ENCODE measurements around the gene GRN. TPM values are rescaled to one million over a fixed set of nuclear protein-coding genes. Genes with fewer than 3 reads are reported as not detected.
"Not testable (repeated sequence)": the region's sequence is repeated elsewhere in the genome, so short reads cannot be mapped to it uniquely, and the experiment has no call there.

GRN gene
- total RNA-seq, 2 experiments from 2014 or later, result 61.1 to 70.5 TPM

GRCh38 chr17:44324092-44324570 lies 21.0 kb upstream of the GRN start:
- H3K27ac Mint-ChIP-seq, result peak overlapping the region; percentile 64
- POLR2A ChIA-PET, result interaction anchor here (1.1 kb wide), 1 partner anchor 120 kb away, joined by 3 read pairs; no protein-coding TSS in a partner anchor
- H3K9me3 Mint-ChIP-seq, result no peaks in the 10 kb centered on the region

GRCh38 chr17:44324571-44325275 lies 20.4 kb upstream of the GRN start, which contains the start of gene SLC25A39:
SLC25A39 (minus strand) TSS chr17:44324823; CDS start chr17:44323562, 1,261 bp downstream.
- H3K4me1 Mint-ChIP-seq, result peaks cover 25% of the 10 kb centered on the region
- peaks cover 8% of the 10 kb centered on the region for H3K36me3 Mint-ChIP-seq (ENCODE audit: low read depth)
- DNase-seq, result peak; percentile 93
- POLR2A ChIA-PET, result interaction anchor here (1.1 to 1.5 kb wide), 2 partner anchors 105 to 121 kb away, joined by 3 to 6 read pairs; partner anchors contain the start of gene UBTF
- H3K9me3 Mint-ChIP-seq, result no peaks in the 10 kb centered on the region
- peak within 1 kb of the TSS; percentile 83 for H3K4me3 Mint-ChIP-seq
- peak within 1 kb of the TSS; percentile 98 for H3K27ac Mint-ChIP-seq
- CTCF ChIA-PET, result interaction anchor here (0.6 to 1.5 kb wide), 3 partner anchors 8 to 115 kb away, joined by 3 to 6 read pairs (median 4); no protein-coding TSS in a partner anchor
- H3K27me3 Mint-ChIP-seq, result no peaks in the 10 kb centered on the region

More at GRCh38 chr17:44324092-44324570, 21.0 kb upstream of the GRN start:
- no peak for DNase-seq
- Mint-ChIP-seq H3K4me1 (peaks cover 25% of the 10 kb centered on the region), H3K4me3 (peak overlapping the region; percentile 83), H3K27me3 (no peaks in the 10 kb centered on the region), H3K36me3 (ENCODE audit: low read depth) (peaks cover 13% of the 10 kb centered on the region)
- CTCF ChIA-PET, result interaction anchor here (0.6 kb wide), 1 partner anchor 8 kb away, joined by 3 read pairs; no protein-coding TSS in a partner anchor

DNA sequence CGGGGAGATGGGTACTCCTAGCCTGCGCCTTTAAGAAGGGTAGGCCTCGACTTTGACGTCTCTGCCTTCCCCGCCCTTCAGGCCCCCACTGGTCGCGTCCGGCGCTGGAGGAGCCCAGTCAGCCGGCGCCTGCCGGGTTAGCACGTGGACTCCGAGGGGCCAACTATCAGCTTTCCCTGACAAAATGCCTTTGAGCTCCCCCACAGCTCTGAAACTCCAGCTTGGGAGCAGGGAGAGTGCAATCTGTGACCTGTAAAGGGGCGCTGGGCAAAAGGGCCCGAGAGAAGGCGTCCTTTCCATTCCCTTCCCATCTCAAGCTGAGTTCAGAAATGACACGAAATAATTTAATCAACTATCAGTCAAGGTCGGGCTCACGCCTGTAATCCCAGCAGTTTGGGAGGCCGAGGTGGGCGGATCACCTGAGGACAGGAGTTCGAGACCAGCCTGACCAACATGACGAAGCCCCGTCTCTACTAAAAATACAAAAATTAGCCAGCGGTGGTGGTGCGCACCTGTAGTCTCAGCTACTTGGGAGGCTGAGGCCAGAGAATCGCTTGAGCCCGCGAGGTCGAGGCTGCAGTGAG lies 18.1 kb upstream of the GRN start:
- DNase-seq, result peak; percentile 96
- Mint-ChIP-seq H3K4me1 (peaks cover 31% of the 10 kb centered on the region), H3K36me3 (ENCODE audit: low read depth) (peaks cover 6% of the 10 kb centered on the region), H3K27me3 (no peaks in the 10 kb centered on the region), H3K9me3 (no peaks in the 10 kb centered on the region), H3K4me3 (peak overlapping the region; percentile 72), H3K27ac (peak overlapping the region; percentile 86)
- CTCF ChIA-PET, result interaction anchor here (0.7 to 1.2 kb wide), 6 partner anchors 9 to 203 kb away, joined by 3 to 10 read pairs (median 4); partner anchors contain the start of gene HDAC5
- POLR2A ChIA-PET, result no interaction called here

DNA sequence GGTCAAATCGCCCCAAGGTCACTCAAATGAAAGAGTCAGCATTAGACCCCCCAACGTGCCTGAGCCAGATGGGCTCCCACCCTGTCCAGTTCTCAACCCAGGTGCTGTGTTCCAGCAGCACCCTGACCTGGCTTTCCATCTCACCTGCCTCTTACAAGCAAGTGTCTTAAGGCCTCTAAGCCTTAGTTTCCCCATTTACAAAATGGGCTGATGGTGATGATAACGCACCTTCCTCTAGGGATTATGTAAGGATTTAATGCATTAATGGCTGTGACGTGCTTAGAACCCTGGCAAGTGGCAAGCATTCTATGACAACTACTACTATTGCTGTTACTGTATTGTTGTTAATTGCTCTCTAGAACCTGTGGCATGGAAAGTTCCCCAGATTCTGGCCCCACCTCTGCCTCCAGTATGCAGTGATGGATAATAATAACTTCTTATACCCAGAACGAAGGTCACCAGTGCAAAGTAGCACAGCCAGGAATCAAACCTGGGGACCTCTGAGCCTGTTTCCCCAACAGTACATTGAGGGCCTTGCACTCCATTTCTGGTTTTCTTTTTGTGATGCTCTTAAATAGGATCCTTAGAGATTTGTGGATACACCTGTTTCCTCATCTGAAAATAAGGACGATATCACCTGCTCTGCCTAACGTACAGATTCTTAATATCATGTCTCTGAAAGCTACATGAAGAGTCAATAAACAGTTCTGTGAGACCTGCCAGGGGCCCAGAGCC lies 17.2 kb upstream of the GRN start:
- H3K4me3 Mint-ChIP-seq, result peak overlapping the region; percentile 22
- H3K36me3 Mint-ChIP-seq (ENCODE audit: low read depth), result peaks cover 3% of the 10 kb centered on the region
- DNase-seq, result no peak
- no peaks in the 10 kb centered on the region for H3K9me3 Mint-ChIP-seq
- peak overlapping the region; percentile 46 for H3K27ac Mint-ChIP-seq
- CTCF ChIA-PET, result interaction anchor here (1.0 to 1.7 kb wide), 7 partner anchors 10 to 124 kb away, joined by 3 to 8 read pairs (median 4); no protein-coding TSS in a partner anchor
- H3K27me3 Mint-ChIP-seq, result no peaks in the 10 kb centered on the region
- peaks cover 25% of the 10 kb centered on the region for H3K4me1 Mint-ChIP-seq
- POLR2A ChIA-PET, result no interaction called here

DNA sequence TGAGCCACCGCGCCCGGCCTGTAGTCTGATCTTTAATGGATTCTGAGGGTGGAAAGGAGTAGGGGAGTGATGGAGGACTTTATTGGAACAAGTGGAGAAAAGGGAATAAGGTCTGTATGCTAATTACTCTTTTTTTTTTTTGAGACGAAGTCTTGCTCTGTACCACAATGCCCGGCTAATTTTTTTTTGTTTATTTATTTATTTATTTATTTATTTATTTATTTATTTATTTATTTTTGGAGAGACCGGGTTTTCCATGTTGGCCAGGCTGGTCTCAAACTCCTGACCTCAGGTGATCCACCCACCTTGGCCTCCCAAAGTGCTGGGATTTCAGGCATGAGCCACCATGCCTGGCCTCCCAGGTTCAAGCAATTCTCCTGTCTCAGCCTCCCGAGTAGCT lies 15.6 kb upstream of the GRN start:
- H3K9me3 Mint-ChIP-seq; H3K27me3 Mint-ChIP-seq; H3K36me3 Mint-ChIP-seq (ENCODE audit: low read depth); H3K27ac Mint-ChIP-seq; H3K4me3 Mint-ChIP-seq; DNase-seq: not testable (repeated sequence)
- CTCF ChIA-PET, result interaction anchor here (0.7 to 4.9 kb wide), 3 partner anchors 112 to 405 kb away, joined by 3 to 34 read pairs (median 5); no protein-coding TSS in a partner anchor
- POLR2A ChIA-PET, result interaction anchor here (0.6 kb wide), 1 partner anchor 16 kb away, joined by 3 read pairs; no protein-coding TSS in a partner anchor
- peaks cover 17% of the 10 kb centered on the region for H3K4me1 Mint-ChIP-seq

DNA sequence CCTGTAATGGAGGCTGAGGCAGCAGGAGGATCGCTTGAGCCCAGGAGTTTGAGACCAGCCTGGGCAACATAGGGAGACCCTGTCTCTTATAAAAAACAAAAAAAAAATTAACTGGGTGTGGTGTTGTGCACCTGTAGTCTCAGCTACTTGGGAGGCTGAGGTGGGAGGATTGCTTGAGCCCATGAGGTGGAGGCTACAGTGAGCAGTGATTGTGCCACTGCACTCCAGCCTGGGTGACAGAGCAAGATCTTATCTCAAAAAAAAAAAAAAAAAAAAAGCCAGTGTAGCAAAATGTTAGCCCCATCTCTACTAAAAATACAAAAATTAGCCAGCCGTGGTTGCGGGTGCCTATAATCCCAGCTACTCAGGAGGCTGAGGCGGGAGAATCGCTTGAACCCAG lies 14.8 kb upstream of the GRN start:
- CTCF ChIA-PET, result interaction anchor here (0.6 to 4.9 kb wide), 10 partner anchors 11 to 406 kb away, joined by 3 to 34 read pairs (median 4); partner anchors contain the start of gene ATXN7L3
- H3K36me3 Mint-ChIP-seq (ENCODE audit: low read depth); H3K27me3 Mint-ChIP-seq; POLR2A ChIA-PET; DNase-seq; H3K9me3 Mint-ChIP-seq; H3K27ac Mint-ChIP-seq; H3K4me3 Mint-ChIP-seq: not testable (repeated sequence)
- peaks cover 17% of the 10 kb centered on the region for H3K4me1 Mint-ChIP-seq

DNA sequence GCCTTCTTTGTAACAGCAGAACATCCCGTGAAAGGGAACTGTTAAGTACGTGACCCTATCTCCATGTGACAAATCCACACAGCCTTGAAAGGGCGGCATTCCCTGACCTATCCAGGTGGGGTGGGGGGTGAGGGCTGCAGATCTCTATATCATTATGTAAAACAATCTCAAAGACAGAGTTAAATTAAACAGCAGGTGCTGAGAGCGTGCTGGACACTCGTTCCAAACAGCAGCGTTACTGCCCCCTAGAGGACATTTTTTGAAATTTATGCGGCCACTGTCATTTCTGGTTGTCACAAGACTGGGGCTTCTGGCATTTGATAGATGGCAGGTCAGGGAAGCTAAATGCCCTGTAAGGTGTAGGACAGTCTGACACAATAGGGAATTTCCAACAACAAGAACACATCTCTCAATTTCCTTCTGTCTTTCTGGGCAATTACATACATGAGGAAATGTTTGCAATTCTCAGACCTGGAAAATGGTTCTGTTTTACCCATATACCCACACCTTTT lies 13.8 kb upstream of the GRN start:
- Mint-ChIP-seq H3K27me3 (no peaks in the 10 kb centered on the region), H3K36me3 (ENCODE audit: low read depth) (no peaks in the 10 kb centered on the region), H3K27ac (no peak overlapping the region), H3K4me1 (peaks cover 17% of the 10 kb centered on the region), H3K4me3 (no peak overlapping the region), H3K9me3 (no peaks in the 10 kb centered on the region)
- ChIA-PET CTCF (interaction anchor here (0.6 to 4.9 kb wide), 16 partner anchors 10 to 333 kb away, joined by 3 to 34 read pairs (median 4); partner anchors contain the start of gene FAM171A2), POLR2A (no interaction called here)
- peak; percentile 83 for DNase-seq

- peaks cover 6% of the 10 kb centered on the region for H3K4me1 Mint-ChIP-seq
- H3K36me3 Mint-ChIP-seq (ENCODE audit: low read depth), result no peaks in the 10 kb centered on the region
- H3K9me3 Mint-ChIP-seq, result no peaks in the 10 kb centered on the region
- H3K27ac Mint-ChIP-seq, result no peak overlapping the region
- DNase-seq, result no peak
- ChIA-PET CTCF (interaction anchor here (0.7 to 4.9 kb wide), 5 partner anchors 13 to 135 kb away, joined by 3 to 34 read pairs (median 5); no protein-coding TSS in a partner anchor), POLR2A (no interaction called here)
- peaks cover 2% of the 10 kb centered on the region for H3K27me3 Mint-ChIP-seq
- no peak overlapping the region for H3K4me3 Mint-ChIP-seq
Measured at GRCh38 chr17:44333371-44333770, 11.7 kb upstream of the GRN start.

DNA sequence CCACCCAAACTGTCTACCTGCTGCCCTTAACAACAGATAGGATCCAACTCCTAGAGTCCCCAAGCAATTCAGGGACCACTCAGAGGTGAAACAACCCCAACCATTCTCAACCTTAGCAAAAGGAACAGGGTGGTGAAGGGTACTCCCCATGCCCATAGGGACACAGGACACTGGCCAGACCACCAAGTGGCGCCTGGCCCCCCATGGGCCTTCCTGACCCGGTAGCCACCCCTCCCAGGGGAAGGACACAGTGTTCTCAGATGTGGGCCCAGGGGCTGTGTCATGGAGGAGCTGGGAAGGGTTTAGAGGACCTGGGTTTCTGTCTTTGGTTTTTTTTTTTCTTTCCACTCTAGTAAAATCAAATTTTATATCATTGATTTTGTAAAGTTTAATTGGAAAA lies 10.8 kb upstream of the GRN start:
- ChIA-PET POLR2A (no interaction called here), CTCF (interaction anchor here (1.4 to 4.9 kb wide), 2 partner anchors 124 kb away, joined by 11 to 34 read pairs; no protein-coding TSS in a partner anchor)
- Mint-ChIP-seq H3K4me3 (no peak overlapping the region), H3K27me3 (peaks cover 2% of the 10 kb centered on the region), H3K4me1 (peaks cover 6% of the 10 kb centered on the region), H3K9me3 (no peaks in the 10 kb centered on the region), H3K36me3 (ENCODE audit: low read depth) (no peaks in the 10 kb centered on the region), H3K27ac (no peak overlapping the region)
- DNase-seq, result no peak

DNA sequence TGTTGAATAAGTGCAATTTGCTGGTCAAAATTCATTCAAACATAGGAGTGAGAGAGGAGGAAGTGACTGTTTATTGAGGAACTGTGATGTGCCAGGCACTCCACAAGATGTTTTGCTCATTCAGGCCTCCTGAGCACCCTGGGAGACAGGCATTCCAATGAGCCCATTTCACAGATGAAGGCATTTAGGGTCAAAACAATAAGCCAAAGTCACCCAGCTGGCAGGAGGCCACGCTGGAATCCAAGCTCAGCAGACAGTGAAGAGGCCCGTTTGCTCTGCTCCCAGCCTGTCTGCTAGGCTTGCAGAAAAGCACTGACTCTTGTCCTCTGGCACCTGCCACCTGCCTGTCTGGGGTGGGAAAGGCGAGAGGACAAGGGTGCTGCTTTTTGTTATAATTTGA lies 10.4 kb upstream of the GRN start:
- H3K4me3 Mint-ChIP-seq, result no peak overlapping the region
- peaks cover 6% of the 10 kb centered on the region for H3K4me1 Mint-ChIP-seq
- H3K36me3 Mint-ChIP-seq (ENCODE audit: low read depth), result no peaks in the 10 kb centered on the region
- CTCF ChIA-PET, result interaction anchor here (1.3 to 1.4 kb wide), 3 partner anchors 16 to 124 kb away, joined by 4 to 11 read pairs (median 4); no protein-coding TSS in a partner anchor
- no peak for DNase-seq
- POLR2A ChIA-PET, result no interaction called here
- no peaks in the 10 kb centered on the region for H3K9me3 Mint-ChIP-seq
- no peak overlapping the region for H3K27ac Mint-ChIP-seq
- H3K27me3 Mint-ChIP-seq, result peaks cover 2% of the 10 kb centered on the region

DNA sequence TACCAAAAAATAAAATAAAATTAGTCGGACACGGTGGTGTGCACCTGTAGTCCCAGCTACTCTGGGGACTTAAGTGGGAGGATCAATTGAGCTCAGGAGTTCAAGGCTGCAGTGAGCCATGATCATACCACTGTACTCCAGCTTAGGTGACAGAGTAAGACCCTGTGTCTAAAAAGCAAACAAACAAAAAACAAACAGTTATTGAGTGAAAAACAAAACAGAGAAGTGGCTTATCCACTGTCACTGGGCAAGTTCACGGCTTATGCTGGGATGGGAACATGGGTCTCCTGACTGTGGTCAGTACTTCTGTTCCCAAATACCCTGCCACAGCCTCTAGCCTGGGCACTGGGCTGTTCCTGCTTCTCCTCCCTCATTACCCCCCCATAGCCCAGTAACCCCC lies 9.5 kb upstream of the GRN start:
- no peaks in the 10 kb centered on the region for H3K36me3 Mint-ChIP-seq (ENCODE audit: low read depth)
- H3K27me3 Mint-ChIP-seq, result peaks cover 2% of the 10 kb centered on the region
- no peak overlapping the region for H3K27ac Mint-ChIP-seq
- POLR2A ChIA-PET, result no interaction called here
- H3K4me1 Mint-ChIP-seq, result peaks cover 6% of the 10 kb centered on the region
- no peak overlapping the region for H3K4me3 Mint-ChIP-seq
- CTCF ChIA-PET, result interaction anchor here (0.6 to 1.4 kb wide), 5 partner anchors 15 to 938 kb away, joined by 3 to 11 read pairs (median 4); no protein-coding TSS in a partner anchor
- no peak for DNase-seq
- no peaks in the 10 kb centered on the region for H3K9me3 Mint-ChIP-seq

- no peaks in the 10 kb centered on the region for H3K9me3 Mint-ChIP-seq
- ChIA-PET CTCF (interaction anchor here (0.6 to 1.4 kb wide), 6 partner anchors 14 to 938 kb away, joined by 3 to 11 read pairs (median 4); no protein-coding TSS in a partner anchor), POLR2A (no interaction called here)
- no peak overlapping the region for H3K4me3 Mint-ChIP-seq
- H3K27me3 Mint-ChIP-seq, result peaks cover 3% of the 10 kb centered on the region
- no peak for DNase-seq
- H3K36me3 Mint-ChIP-seq (ENCODE audit: low read depth), result no peaks in the 10 kb centered on the region
- no peak overlapping the region for H3K27ac Mint-ChIP-seq
- peaks cover 6% of the 10 kb centered on the region for H3K4me1 Mint-ChIP-seq
Measured at GRCh38 chr17:44335968-44336367, 9.1 kb upstream of the GRN start.
